ENCODE results near the gene SPIB. TPM values are rescaled to one million over a fixed set of nuclear protein-coding genes. Genes with fewer than 3 reads are reported as not detected.

Gene SPIB
- polyA plus RNA-seq, 3 donors from 2014 or later, result 0.38 to 1.6 (median 1.5) TPM

GRCh38 chr19:50450369-50451222, 31.9 kb downstream of the SPIB start:
- Mint-ChIP-seq H3K9me3 (no peaks in the 10 kb centered on the region), H3K27ac (no peak overlapping the region), H3K27me3 (ENCODE audit: low read depth in 3 of 3) (peaks cover 5 to 13% (median 7%) of the 10 kb centered on the region in 3 donors)

GRCh38 chr19:50451223-50451534, 32.4 kb downstream of the SPIB start:
- peaks cover 5 to 13% (median 9%) of the 10 kb centered on the region in 3 donors for H3K27me3 Mint-ChIP-seq (ENCODE audit: low read depth in 3 of 3)
- no peak for DNase-seq
- H3K4me1 Mint-ChIP-seq, result no peaks in the 10 kb centered on the region
- no peak overlapping the region for H3K4me3 Mint-ChIP-seq
- H3K36me3 Mint-ChIP-seq, result no peaks in the 10 kb centered on the region
- no peak overlapping the region for H3K27ac Mint-ChIP-seq
- H3K9me3 Mint-ChIP-seq, result no peaks in the 10 kb centered on the region

More at GRCh38 chr19:50450369-50451222, 31.9 kb downstream of the SPIB start:
- no peaks in the 10 kb centered on the region for H3K36me3 Mint-ChIP-seq
- no peaks in the 10 kb centered on the region for H3K4me1 Mint-ChIP-seq
- H3K4me3 Mint-ChIP-seq, result no peak overlapping the region
- no peak for DNase-seq

- Mint-ChIP-seq H3K4me3 (no peak overlapping the region), H3K27me3 (ENCODE audit: low read depth in 3 of 3) (peaks cover 4 to 13% (median 8%) of the 10 kb centered on the region in 3 donors), H3K4me1 (no peaks in the 10 kb centered on the region), H3K9me3 (no peaks in the 10 kb centered on the region), H3K36me3 (no peaks in the 10 kb centered on the region), H3K27ac (no peak overlapping the region)
- DNase-seq, result no peak
These were observed 34.5 kb downstream of the SPIB start for GRCh38 chr19:50453243-50453642.

GRCh38 chr19:50455992-50456391, 37.3 kb downstream of the SPIB start:
- no peak overlapping the region for H3K4me3 Mint-ChIP-seq
- no peak overlapping the region for H3K27ac Mint-ChIP-seq

GRCh38 chr19:50457300-50457699, 38.6 kb downstream of the SPIB start:
- Mint-ChIP-seq H3K9me3 (no peaks in the 10 kb centered on the region), H3K36me3 (no peaks in the 10 kb centered on the region), H3K27me3 (ENCODE audit: low read depth in 3 of 3) (peaks cover 0 to 11% (median 7%) of the 10 kb centered on the region in 3 donors), H3K27ac (no peak overlapping the region), H3K4me3 (no peak overlapping the region), H3K4me1 (no peaks in the 10 kb centered on the region)
- DNase-seq, result no peak

More at GRCh38 chr19:50455992-50456391, 37.3 kb downstream of the SPIB start:
- no peak for DNase-seq
- Mint-ChIP-seq H3K4me1 (no peaks in the 10 kb centered on the region), H3K36me3 (no peaks in the 10 kb centered on the region), H3K9me3 (no peaks in the 10 kb centered on the region), H3K27me3 (ENCODE audit: low read depth in 3 of 3) (peaks cover 0 to 11% (median 9%) of the 10 kb centered on the region in 3 donors)

DNA sequence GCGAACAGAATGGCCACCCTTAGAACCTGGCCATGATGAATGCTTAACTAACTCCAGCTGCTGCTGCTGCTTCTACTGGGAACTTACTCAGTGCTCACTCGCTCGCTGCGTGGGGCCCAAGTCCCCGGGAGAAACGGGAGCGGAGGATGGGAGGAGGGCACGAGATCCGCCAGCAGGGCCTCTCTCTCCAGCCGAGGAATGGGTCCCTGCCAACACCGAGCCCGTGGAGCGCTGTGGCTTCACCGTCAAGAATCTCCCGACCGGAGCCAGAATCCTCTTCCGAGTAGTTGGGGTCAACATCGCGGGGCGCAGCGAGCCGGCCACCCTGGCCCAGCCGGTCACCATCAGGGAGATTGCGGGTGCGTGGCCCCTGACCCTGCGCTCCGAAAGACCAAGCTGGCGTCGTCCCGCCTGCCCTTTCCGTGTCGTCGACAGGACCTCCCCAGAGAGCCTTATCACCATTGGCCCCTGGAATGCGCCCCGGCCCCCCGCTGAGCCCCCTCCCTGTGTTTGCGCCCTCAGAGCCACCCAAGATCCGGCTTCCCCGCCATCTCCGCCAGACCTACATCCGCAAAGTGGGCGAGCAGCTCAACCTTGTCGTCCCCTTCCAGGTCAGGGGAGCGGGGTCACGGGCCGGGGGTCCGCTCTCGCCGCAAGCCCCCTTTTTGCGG, 39.8 kb downstream of the SPIB start:
- no peak overlapping the region for H3K27ac Mint-ChIP-seq
- H3K9me3 Mint-ChIP-seq, result no peaks in the 10 kb centered on the region
- DNase-seq, result no peak
- no peaks in the 10 kb centered on the region for H3K36me3 Mint-ChIP-seq
- H3K4me1 Mint-ChIP-seq, result no peaks in the 10 kb centered on the region
- peaks cover 0 to 11% (median 10%) of the 10 kb centered on the region in 3 donors for H3K27me3 Mint-ChIP-seq (ENCODE audit: low read depth in 3 of 3)
- no peak overlapping the region for H3K4me3 Mint-ChIP-seq

DNA sequence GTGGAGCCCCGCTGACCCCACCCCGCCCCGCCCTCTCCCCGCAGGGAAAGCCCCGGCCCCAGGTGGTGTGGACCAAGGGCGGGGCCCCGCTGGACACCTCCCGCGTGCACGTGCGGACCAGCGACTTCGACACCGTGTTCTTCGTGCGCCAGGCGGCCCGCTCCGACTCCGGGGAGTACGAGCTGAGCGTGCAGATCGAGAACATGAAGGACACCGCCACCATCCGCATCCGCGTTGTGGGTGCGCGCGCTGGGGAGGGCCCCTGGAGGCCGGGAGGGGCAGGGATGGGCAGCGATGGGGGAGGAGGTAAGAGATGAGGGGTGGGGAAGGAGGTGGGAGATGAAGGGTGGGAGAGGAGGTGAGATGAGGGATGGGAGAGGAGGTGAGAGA, 40.3 kb downstream of the SPIB start:
- Mint-ChIP-seq H3K4me3 (no peak overlapping the region), H3K36me3 (no peaks in the 10 kb centered on the region), H3K9me3 (no peaks in the 10 kb centered on the region), H3K4me1 (no peaks in the 10 kb centered on the region), H3K27ac (no peak overlapping the region), H3K27me3 (ENCODE audit: low read depth in 3 of 3) (peaks cover 0 to 11% (median 10%) of the 10 kb centered on the region in 3 donors)
- DNase-seq, result no peak

- Mint-ChIP-seq H3K27me3 (ENCODE audit: low read depth in 3 of 3) (peaks cover 0 to 11% (median 9%) of the 10 kb centered on the region in 3 donors), H3K4me3 (no peak overlapping the region), H3K36me3 (no peaks in the 10 kb centered on the region), H3K27ac (no peak overlapping the region), H3K9me3 (no peaks in the 10 kb centered on the region), H3K4me1 (no peaks in the 10 kb centered on the region)
- no peak for DNase-seq
These were observed 40.9 kb downstream of the SPIB start for GRCh38 chr19:50459638-50460037.

GRCh38 chr19:50460161-50460765, 41.5 kb downstream of the SPIB start:
- no peaks in the 10 kb centered on the region for H3K9me3 Mint-ChIP-seq
- H3K27ac Mint-ChIP-seq, result no peak overlapping the region
- H3K4me3 Mint-ChIP-seq, result no peak overlapping the region
- no peak for DNase-seq
- H3K27me3 Mint-ChIP-seq (ENCODE audit: low read depth in 3 of 3), result peaks cover 0 to 9% (median 8%) of the 10 kb centered on the region in 3 donors
- H3K36me3 Mint-ChIP-seq, result no peaks in the 10 kb centered on the region
- H3K4me1 Mint-ChIP-seq, result no peaks in the 10 kb centered on the region

DNA sequence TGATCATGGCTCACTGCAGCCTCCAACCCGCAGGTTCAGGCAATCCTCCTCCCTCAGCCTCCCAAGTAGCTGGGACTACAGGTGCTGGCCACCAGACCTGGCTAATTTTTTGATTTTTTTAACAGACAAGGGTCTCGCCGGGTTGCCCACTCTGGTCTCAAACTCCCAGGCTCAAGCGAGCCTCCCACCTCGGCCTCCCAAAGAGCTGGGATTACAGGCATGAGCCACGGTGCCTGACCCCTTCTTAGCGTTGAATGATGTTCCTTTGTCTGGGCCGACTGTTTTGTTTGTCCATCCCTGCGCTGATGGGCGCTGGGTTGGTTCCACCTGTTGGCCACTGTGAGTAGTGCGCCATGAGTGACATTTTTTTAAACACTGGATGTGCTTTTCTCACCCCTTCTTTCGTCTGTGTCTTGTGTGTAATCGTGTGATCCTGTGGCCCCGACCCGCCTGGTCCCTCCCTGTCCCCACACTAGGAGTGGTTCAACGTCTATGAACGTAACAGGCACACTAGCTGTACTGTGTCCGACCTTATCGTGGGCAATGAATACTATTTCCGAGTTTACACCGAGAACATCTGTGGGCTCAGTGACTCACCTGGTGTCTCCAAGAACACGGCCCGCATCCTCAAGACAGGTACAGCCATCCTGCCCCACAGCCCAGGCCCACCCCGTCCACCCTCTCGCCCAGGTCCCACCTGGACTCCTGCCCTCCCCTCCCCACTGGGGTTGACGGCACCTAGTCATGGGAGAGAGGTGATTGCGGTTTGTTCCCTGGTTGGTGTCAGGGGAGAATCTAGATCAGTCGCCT, 42.5 kb downstream of the SPIB start:
- H3K27ac Mint-ChIP-seq, result peak overlapping the region in 1 of 6 donors; percentile 35
- peak; percentile 37 to 48 (median 47) for DNase-seq
- H3K4me1 Mint-ChIP-seq, result no peaks in the 10 kb centered on the region
- no peak overlapping the region for H3K4me3 Mint-ChIP-seq
- H3K9me3 Mint-ChIP-seq, result no peaks in the 10 kb centered on the region
- H3K36me3 Mint-ChIP-seq, result no peaks in the 10 kb centered on the region
- H3K27me3 Mint-ChIP-seq (ENCODE audit: low read depth in 3 of 3), result peaks cover 0 to 7% (median 5%) of the 10 kb centered on the region in 3 donors

GRCh38 chr19:50462970-50463369, 44.2 kb downstream of the SPIB start:
- H3K27me3 Mint-ChIP-seq (ENCODE audit: low read depth in 3 of 3), result peaks cover 0 to 7% (median 5%) of the 10 kb centered on the region in 3 donors
- no peak overlapping the region for H3K4me3 Mint-ChIP-seq
- no peak overlapping the region for H3K27ac Mint-ChIP-seq
- H3K9me3 Mint-ChIP-seq, result no peaks in the 10 kb centered on the region
- H3K36me3 Mint-ChIP-seq, result no peaks in the 10 kb centered on the region
- H3K4me1 Mint-ChIP-seq, result no peaks in the 10 kb centered on the region
- DNase-seq, result no peak

- H3K27me3 Mint-ChIP-seq (ENCODE audit: low read depth in 3 of 3), result peaks cover 0 to 5% (median 3%) of the 10 kb centered on the region in 3 donors
- no peak overlapping the region for H3K4me3 Mint-ChIP-seq
- H3K27ac Mint-ChIP-seq, result peak overlapping the region in 1 of 6 donors; percentile 62
- no peak for DNase-seq
- no peaks in the 10 kb centered on the region for H3K4me1 Mint-ChIP-seq
- H3K36me3 Mint-ChIP-seq, result no peaks in the 10 kb centered on the region
- no peaks in the 10 kb centered on the region for H3K9me3 Mint-ChIP-seq
These were observed 45.6 kb downstream of the SPIB start for GRCh38 chr19:50464348-50464747.

DNA sequence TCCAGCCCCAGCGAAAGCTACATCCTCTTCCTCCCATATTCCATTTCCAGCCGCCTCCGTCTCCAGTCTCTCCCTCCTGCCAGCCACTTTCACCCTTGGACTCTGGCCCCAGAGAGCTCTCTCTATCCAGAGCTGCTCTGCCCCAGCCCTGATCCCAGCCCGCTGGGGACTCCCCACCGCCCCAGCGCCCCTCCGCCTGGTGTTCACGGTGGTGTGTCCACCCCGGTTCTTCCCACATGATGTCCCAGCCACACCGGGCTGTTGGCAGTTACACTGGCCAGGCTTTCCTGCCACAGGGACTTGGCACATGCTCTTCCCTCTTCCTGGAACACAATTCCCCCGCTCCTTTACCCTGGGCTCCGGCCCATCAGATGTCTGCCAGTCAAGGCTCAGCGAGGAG, 46.3 kb downstream of the SPIB start:
- no peaks in the 10 kb centered on the region for H3K4me1 Mint-ChIP-seq
- H3K9me3 Mint-ChIP-seq, result no peaks in the 10 kb centered on the region
- peaks cover 0 to 5% (median 3%) of the 10 kb centered on the region in 3 donors for H3K27me3 Mint-ChIP-seq (ENCODE audit: low read depth in 3 of 3)
- no peak overlapping the region for H3K4me3 Mint-ChIP-seq
- no peaks in the 10 kb centered on the region for H3K36me3 Mint-ChIP-seq
- H3K27ac Mint-ChIP-seq, result no peak overlapping the region
- no peak for DNase-seq

All from immature natural killer cell (primary cell).